Colonic mucosa (tissue), 4 donors: ENCODE data around the gene LCNL1. TPM values are rescaled to one million over a fixed set of nuclear protein-coding genes. Genes with fewer than 3 reads are reported as not detected.

Source experiments
- DNase-seq: peaks from one replicate; pipeline ENCODE4 v3.0.0-alpha.2; 2020
- H3K27ac ChIP-seq: fragments of 200-600 bp; one replicate; pipeline ENCODE4 v1.8.0; 2021
- H3K27me3 ChIP-seq: fragments of 200-600 bp; one replicate; pipeline ENCODE4 v1.8.0; 2021
- H3K36me3 ChIP-seq: fragments of 200-600 bp; one replicate; pipeline ENCODE4 v1.8.0; 2021
- H3K4me1 ChIP-seq: fragments of 200-600 bp; one replicate; pipeline ENCODE4 v1.8.0; 2021; ENCODE audit warnings: mild to moderate bottlenecking
- H3K4me3 ChIP-seq: fragments of 200-600 bp; one replicate; pipeline ENCODE4 v1.8.0; 2021
- H3K9ac ChIP-seq, 2 donors: one replicate each; pipeline ENCODE4 v1.7.0; 2013; ENCODE audit warnings: control low read depth in 2 of 2, low read depth in 2 of 2, low read length in 2 of 2
- H3K9me3 ChIP-seq: fragments of 200-600 bp; one replicate; pipeline ENCODE4 v1.8.0; 2021
- CTCF ChIP-seq: fragments of 200-600 bp; IDR thresholded peaks from one replicate; pipeline ENCODE4 v1.8.0; 2022; ENCODE audit warnings: antibody characterized with exemption, mild to moderate bottlenecking
- intact Hi-C: fragments of 100-400 bp; cut with DNase I; formaldehyde crosslinking; loops from one replicate; pipeline ENCODE4 v1.14.1; 2022
- total RNA-seq, 2 donors: library from RNA; stranded (reverse); fragmentation: NEBNext Ultra II Directional in 1 of 2; extraction: Animal tissue kit (Norgen Biotek cat#: 25700) in 1 of 2; gene quantifications; one replicate each; pipeline ENCODE4 v1.2.1, GENCODE V29; 2021
- donor health status: healthy.
- donor health status: DM: no; HTN: no; CAD: no.
- donor health status: DM: no; HTN: no; CAD: no.

LCNL1 gene
- total RNA-seq, 2 donors from 2014 or later: not detected

DNA sequence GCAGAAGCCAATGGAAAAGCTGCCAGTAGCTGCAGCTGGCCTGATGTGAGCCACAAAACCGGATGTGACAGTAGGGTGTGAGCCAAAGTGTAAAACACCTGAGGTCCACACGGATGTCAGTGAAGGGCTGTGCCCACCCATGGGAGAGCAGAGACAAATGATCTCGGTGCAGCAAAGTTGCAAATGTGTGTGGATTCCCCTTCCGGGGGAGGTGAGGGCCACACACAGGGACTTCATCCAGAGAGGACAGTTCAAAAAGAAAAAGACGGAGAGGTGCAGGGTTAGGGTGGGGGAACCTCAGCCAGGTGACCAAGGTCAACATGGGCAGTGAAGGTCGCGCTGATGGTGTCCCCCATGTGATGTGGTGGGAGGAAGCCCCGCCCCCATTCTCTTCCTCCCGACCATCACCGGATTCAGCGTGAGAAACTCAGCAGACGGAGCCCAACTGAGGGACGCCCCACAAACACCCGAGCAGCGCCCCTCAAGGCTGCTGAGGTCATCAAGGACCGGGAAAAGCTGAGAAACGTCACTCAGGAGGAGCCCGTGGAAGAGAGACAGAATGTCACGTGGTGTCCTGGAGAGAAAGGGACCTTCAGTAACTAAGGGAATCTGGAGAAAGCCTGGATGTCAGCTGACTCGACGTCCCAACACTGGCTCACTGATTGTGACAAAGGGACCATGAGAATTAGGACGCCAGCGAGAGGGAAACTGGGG, 16.9 kb upstream of the LCNL1 start:
- Histone ChIP-seq H3K4me3 (no peak overlapping the region), H3K36me3 (no peaks in the 10 kb centered on the region), H3K9me3 (no peaks in the 10 kb centered on the region), H3K27ac (no peak overlapping the region), H3K27me3 (no peaks in the 10 kb centered on the region), H3K9ac (no peak overlapping the region), H3K4me1 (no peaks in the 10 kb centered on the region)
- no peak for TF ChIP-seq CTCF
- DNase-seq: no peak
- intact Hi-C loops: no loop called here

- TF ChIP-seq CTCF: no peak
- H3K36me3 ChIP-seq: no peaks in the 10 kb centered on the region
- no peaks in the 10 kb centered on the region for H3K27me3 ChIP-seq
- intact Hi-C loops: no loop called here
- no peak overlapping the region for H3K9ac ChIP-seq
- H3K9me3 ChIP-seq: no peaks in the 10 kb centered on the region
- H3K4me1 ChIP-seq: no peaks in the 10 kb centered on the region
- H3K27ac ChIP-seq: no peak overlapping the region
- no peak overlapping the region for H3K4me3 ChIP-seq
- DNase-seq: no peak
Measured at GRCh38 chr9:136968333-136969127, 14.3 kb upstream of the LCNL1 start.

- H3K4me3 ChIP-seq: no peak overlapping the region
- no peak overlapping the region for H3K27ac ChIP-seq
- no peak for TF ChIP-seq CTCF
- no peaks in the 10 kb centered on the region for H3K36me3 ChIP-seq
- no peaks in the 10 kb centered on the region for H3K4me1 ChIP-seq
- H3K9me3 ChIP-seq: no peaks in the 10 kb centered on the region
- no peaks in the 10 kb centered on the region for H3K27me3 ChIP-seq
- intact Hi-C loops: no loop called here
- no peak for DNase-seq
- no peak overlapping the region for H3K9ac ChIP-seq
Measured at GRCh38 chr9:136969150-136969549, 13.6 kb upstream of the LCNL1 start.

DNA sequence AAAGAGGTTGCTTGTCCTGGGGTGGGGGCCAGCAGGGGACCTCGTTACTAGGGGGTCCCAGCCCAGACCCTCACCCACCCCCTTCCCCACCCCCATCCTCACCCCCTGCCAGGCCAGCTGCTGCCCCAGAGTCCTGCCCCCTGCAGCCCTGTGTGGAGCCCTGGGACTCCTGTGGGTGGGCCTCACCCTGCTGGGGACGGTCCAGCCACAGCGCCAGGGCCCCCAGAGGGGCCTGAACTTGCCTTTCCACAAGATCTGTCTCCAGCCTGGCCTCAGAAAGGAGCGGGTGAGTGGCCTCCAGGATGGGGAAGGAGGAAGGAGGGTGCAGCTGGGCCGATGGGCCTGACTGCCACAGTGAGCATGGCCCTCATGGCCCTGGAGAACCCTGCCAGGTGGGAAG, 13.0 kb upstream of the LCNL1 start:
- TF ChIP-seq CTCF: no peak
- H3K9ac ChIP-seq: no peak overlapping the region
- H3K4me3 ChIP-seq: no peak overlapping the region
- intact Hi-C loops: no loop called here
- H3K9me3 ChIP-seq: no peaks in the 10 kb centered on the region
- H3K27me3 ChIP-seq: no peaks in the 10 kb centered on the region
- no peaks in the 10 kb centered on the region for H3K36me3 ChIP-seq
- no peaks in the 10 kb centered on the region for H3K4me1 ChIP-seq
- no peak overlapping the region for H3K27ac ChIP-seq
- DNase-seq: no peak

DNA sequence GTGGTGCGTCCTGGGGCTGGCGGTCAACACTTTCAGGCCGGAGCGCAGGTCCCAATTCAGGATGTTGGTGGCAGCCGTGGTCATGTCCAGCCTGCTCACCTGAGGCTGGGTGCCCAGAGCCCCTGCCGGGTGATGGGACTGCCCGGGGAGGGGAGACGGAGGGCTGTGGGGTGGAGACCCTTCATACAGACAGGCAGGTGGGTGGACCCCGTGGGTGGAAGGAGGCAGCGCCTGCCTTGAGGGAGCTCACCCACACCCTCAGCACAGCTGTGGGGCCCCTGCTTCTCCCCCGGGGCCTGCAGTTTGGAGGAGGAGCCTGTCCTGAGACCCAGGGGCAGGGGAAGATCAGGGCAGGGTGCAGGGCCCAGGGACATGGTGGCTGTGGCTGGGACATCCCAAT, 12.4 kb upstream of the LCNL1 start:
- intact Hi-C loops: no loop called here
- no peaks in the 10 kb centered on the region for H3K27me3 ChIP-seq
- no peaks in the 10 kb centered on the region for H3K36me3 ChIP-seq
- TF ChIP-seq CTCF: no peak
- no peak for DNase-seq
- no peak overlapping the region for H3K27ac ChIP-seq
- H3K4me3 ChIP-seq: no peak overlapping the region
- H3K9me3 ChIP-seq: no peaks in the 10 kb centered on the region
- no peaks in the 10 kb centered on the region for H3K4me1 ChIP-seq
- H3K9ac ChIP-seq: no peak overlapping the region
